ENCODE results near the gene SERPINB12.

DNA sequence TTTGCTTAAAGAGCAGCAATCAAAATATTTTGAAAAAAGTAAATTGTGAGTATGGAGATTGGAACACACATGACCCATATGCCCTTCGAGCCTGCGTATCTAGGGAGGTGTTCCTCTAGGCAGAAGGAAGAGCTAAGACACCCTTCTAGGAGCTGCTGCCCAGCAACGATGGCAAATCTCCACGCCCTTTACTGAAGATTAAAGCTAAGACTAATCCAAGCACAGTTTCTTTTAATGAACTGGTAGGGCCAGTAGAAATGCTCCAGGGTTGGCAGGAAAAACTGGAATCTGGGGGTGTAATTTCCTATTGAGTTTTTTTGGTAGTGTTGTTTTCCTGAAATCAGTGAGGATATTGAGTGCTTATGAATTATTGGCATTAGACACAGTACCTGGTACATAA is 44.3 kb downstream of the SERPINB12 start:
- no peak for TF ChIP-seq POLR2A (IDR thresholded peaks at IDR 0.05)
- TF ChIP-seq, protein P1, sequence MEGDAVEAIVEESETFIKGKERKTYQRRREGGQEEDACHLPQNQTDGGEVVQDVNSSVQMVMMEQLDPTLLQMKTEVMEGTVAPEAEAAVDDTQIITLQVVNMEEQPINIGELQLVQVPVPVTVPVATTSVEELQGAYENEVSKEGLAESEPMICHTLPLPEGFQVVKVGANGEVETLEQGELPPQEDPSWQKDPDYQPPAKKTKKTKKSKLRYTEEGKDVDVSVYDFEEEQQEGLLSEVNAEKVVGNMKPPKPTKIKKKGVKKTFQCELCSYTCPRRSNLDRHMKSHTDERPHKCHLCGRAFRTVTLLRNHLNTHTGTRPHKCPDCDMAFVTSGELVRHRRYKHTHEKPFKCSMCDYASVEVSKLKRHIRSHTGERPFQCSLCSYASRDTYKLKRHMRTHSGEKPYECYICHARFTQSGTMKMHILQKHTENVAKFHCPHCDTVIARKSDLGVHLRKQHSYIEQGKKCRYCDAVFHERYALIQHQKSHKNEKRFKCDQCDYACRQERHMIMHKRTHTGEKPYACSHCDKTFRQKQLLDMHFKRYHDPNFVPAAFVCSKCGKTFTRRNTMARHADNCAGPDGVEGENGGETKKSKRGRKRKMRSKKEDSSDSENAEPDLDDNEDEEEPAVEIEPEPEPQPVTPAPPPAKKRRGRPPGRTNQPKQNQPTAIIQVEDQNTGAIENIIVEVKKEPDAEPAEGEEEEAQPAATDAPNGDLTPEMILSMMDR (IDR thresholded peaks at IDR 0.05), result no peak
